HEK293 (cell line): Measurements from ENCODE around the gene GALNT2.
A peak's percentile ranks its signal among the peaks of the same experiment; 100 is the strongest.

Experiments
- CTCF ChIA-PET: fragments of 350-600 bp; formaldehyde crosslinking; extraction: SDS; loops from one replicate; lab custom pipeline; 2021; ENCODE audit warnings: antibody characterized with exemption; lab: Yijun Ruan, JAX
- POLR2A ChIA-PET: fragments of 300-600 bp; formaldehyde crosslinking; extraction: SDS; loops from one replicate; lab custom pipeline; 2020; ENCODE audit warnings: antibody characterized with exemption, inconsistent platforms; lab: Yijun Ruan, JAX
- H3K27ac ChIP-seq: fragments of 200-500 bp; sonication (Bioruptor generic); 2 replicates; pipeline ENCODE4 v1.5.1; 2014; ENCODE audit warnings: low read depth, low read length, control low read depth, inconsistent platforms; ENCODE audit errors: extremely low read depth
- H3K36me3 ChIP-seq, 2 experiments: fragments of 200-500 bp in 1 of 2; sonication (Bioruptor generic) in 1 of 2; 1 replicate in 1 of 2; 2 replicates in 1 of 2; pipeline ENCODE4 v1.5.1; 2014 to 2017; ENCODE audit warnings: inconsistent platforms in 2 of 2, low read length in 2 of 2; ENCODE audit not compliant: control insufficient read depth in 2 of 2, insufficient read depth in 1 of 2
- H3K4me1 ChIP-seq: fragments of 200-500 bp; sonication (Bioruptor generic); 2 replicates; pipeline ENCODE4 v1.5.1; 2014; ENCODE audit warnings: mild to moderate bottlenecking, low read length, inconsistent platforms; ENCODE audit not compliant: control insufficient read depth, insufficient read depth
- H3K4me3 ChIP-seq: 2 replicates; pipeline ENCODE4 v1.5.1; 2011; ENCODE audit warnings: low read depth, mild to moderate bottlenecking, control low read depth, low read length, moderate library complexity
- H3K9me3 ChIP-seq: fragments of 200-500 bp; sonication (Bioruptor generic); 2 replicates; pipeline ENCODE4 v1.5.1; 2014; ENCODE audit warnings: low read depth, low read length, inconsistent platforms; ENCODE audit not compliant: control insufficient read depth, insufficient read depth
- HOXA7 ChIP-seq: sonication (generic); formaldehyde crosslinking; IDR thresholded peaks from 2 replicates; pipeline ENCODE4 v1.8.1; 2022; ENCODE audit warnings: missing genetic modification reagents, borderline replicate concordance
- KLF7 ChIP-seq: fragments of 450-650 bp; formaldehyde crosslinking; IDR thresholded peaks from 2 replicates; pipeline ENCODE4 v1.5.1; 2016; ENCODE audit warnings: missing biosample characterization, missing genetic modification characterization, borderline replicate concordance
- SP7 ChIP-seq: fragments of 450-650 bp; formaldehyde crosslinking; IDR thresholded peaks from 2 replicates; pipeline ENCODE4 v1.5.1; 2016; ENCODE audit warnings: missing biosample characterization, missing genetic modification characterization
- WT1 ChIP-seq: fragments of 450-650 bp; formaldehyde crosslinking; IDR thresholded peaks from 2 replicates; pipeline ENCODE4 v1.5.1; 2016; ENCODE audit warnings: missing biosample characterization, missing genetic modification characterization
- ZBTB48 ChIP-seq: fragments of 450-650 bp; formaldehyde crosslinking; IDR thresholded peaks from 2 replicates; pipeline ENCODE4 v1.5.1; 2016; ENCODE audit warnings: missing biosample characterization, missing genetic modification characterization
- ZNF132 ChIP-seq: fragments of 450-650 bp; formaldehyde crosslinking; IDR thresholded peaks from 2 replicates; pipeline ENCODE4 v1.5.1; 2017; ENCODE audit warnings: missing biosample characterization, missing genetic modification characterization, borderline replicate concordance
- ZNF184 ChIP-seq: fragments of 450-650 bp; IDR thresholded peaks from 2 replicates; pipeline ENCODE4 v1.5.1; 2018; ENCODE audit warnings: missing biosample characterization, mild to moderate bottlenecking, missing genetic modification characterization
- ZNF221 ChIP-seq: fragments of 450-650 bp; formaldehyde crosslinking; IDR thresholded peaks from 2 replicates; pipeline ENCODE4 v1.5.1; 2017; ENCODE audit warnings: missing biosample characterization, missing genetic modification characterization, borderline replicate concordance
- ZNF24 ChIP-seq: fragments of 450-650 bp; formaldehyde crosslinking; IDR thresholded peaks from 2 replicates; pipeline ENCODE4 v1.5.1; 2016; ENCODE audit warnings: missing biosample characterization, missing genetic modification characterization
- ZNF311 ChIP-seq: fragments of 450-650 bp; formaldehyde crosslinking; IDR thresholded peaks from 2 replicates; pipeline ENCODE4 v1.5.1; 2017; ENCODE audit warnings: missing biosample characterization, missing genetic modification characterization, borderline replicate concordance
- ZNF423 ChIP-seq: fragments of 450-650 bp; formaldehyde crosslinking; IDR thresholded peaks from 2 replicates; pipeline ENCODE4 v1.5.1; 2016; ENCODE audit warnings: missing biosample characterization, missing genetic modification characterization
- ZNF501 ChIP-seq: fragments of 450-650 bp; formaldehyde crosslinking; IDR thresholded peaks from 2 replicates; pipeline ENCODE4 v1.5.1; 2016; ENCODE audit warnings: missing biosample characterization, missing genetic modification characterization
- ZNF571 ChIP-seq: fragments of 450-650 bp; formaldehyde crosslinking; IDR thresholded peaks from 2 replicates; pipeline ENCODE4 v1.5.0; 2017; ENCODE audit warnings: missing biosample characterization, missing genetic modification characterization
- ZNF624 ChIP-seq: fragments of 450-650 bp; formaldehyde crosslinking; IDR thresholded peaks from 2 replicates; pipeline ENCODE4 v1.5.1; 2017; ENCODE audit warnings: missing biosample characterization, missing genetic modification characterization
- ZNF626 ChIP-seq: fragments of 450-650 bp; sonication (Bioruptor Pico); formaldehyde crosslinking; IDR thresholded peaks from 2 replicates; pipeline ENCODE4 v1.5.1; 2018; ENCODE audit warnings: missing biosample characterization, missing genetic modification characterization, inconsistent platforms
- ZNF629 ChIP-seq: fragments of 450-650 bp; formaldehyde crosslinking; IDR thresholded peaks from 2 replicates; pipeline ENCODE4 v1.5.1; 2017; ENCODE audit warnings: missing biosample characterization, missing genetic modification characterization
- TF ChIP-seq, protein P1 (sequence below): fragments of 450-650 bp; formaldehyde crosslinking; IDR thresholded peaks from 2 replicates; pipeline ENCODE4 v1.5.1; 2016; ENCODE audit warnings: missing biosample characterization, missing genetic modification characterization
- TF ChIP-seq, protein P2 (sequence below): fragments of 450-650 bp; formaldehyde crosslinking; IDR thresholded peaks from 2 replicates; pipeline ENCODE4 v1.5.1; 2016; ENCODE audit warnings: missing biosample characterization, missing genetic modification characterization, borderline replicate concordance
- TF ChIP-seq, protein P3 (sequence below): fragments of 450-650 bp; formaldehyde crosslinking; IDR thresholded peaks from 2 replicates; pipeline ENCODE4 v1.5.1; 2016; ENCODE audit warnings: missing biosample characterization, missing genetic modification characterization

The GALNT2 gene

DNA sequence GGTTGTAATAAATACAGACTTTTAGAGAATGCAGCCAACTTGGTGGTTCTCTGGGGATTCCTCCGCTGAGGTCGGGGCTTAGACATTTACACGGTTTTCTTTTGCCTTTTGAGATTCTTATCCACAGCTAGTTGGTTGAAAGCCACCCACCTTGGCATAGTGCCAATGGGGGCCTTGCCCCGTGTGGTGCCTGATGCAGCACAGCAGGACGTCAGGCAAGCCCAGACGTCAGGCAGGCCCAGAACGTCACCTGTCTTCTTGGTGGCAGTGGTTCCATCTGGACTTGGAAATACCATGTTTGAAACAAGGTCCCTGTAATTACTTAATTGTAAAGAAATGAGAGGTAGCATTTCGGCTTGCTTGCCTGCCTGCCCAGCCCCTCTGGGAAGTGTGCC, 78.5 kb downstream of the GALNT2 start (continued):
- TF ChIP-seq ZNF626 (tag by site-specific recombination), result no peak
- 0 out of 2 replicates have a peak, but pooled peaks have one; percentile 71 for TF ChIP-seq ZNF624 (tag by site-specific recombination)
- peak; percentile 66; the same call in 1 of the 2 replicates for TF ChIP-seq ZNF221 (tag by site-specific recombination)
- 0 out of 2 replicates have a peak, but pooled peaks have one; percentile 14 for TF ChIP-seq ZBTB48
- TF ChIP-seq ZNF132 (tag by site-specific recombination), result peak; percentile 81; the same call in 1 of the 2 replicates
- TF ChIP-seq ZNF311 (tag by site-specific recombination), result no peak
- TF ChIP-seq, protein P1, sequence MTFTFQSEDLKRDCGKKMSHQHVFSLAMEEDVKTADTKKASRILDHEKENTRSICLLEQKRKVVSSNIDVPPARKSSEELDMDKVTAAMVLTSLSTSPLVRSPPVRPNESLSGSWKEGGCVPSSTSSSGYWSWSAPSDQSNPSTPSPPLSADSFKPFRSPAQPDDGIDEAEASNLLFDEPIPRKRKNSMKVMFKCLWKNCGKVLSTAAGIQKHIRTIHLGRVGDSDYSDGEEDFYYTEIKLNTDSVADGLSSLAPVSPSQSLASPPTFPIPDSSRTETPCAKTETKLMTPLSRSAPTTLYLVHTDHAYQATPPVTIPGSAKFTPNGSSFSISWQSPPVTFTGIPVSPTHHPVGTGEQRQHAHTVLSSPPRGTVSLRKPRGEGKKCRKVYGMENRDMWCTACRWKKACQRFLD, result no peak
- TF ChIP-seq ZNF629 (tag by site-specific recombination), result peak; percentile 93
- TF ChIP-seq, protein P2, sequence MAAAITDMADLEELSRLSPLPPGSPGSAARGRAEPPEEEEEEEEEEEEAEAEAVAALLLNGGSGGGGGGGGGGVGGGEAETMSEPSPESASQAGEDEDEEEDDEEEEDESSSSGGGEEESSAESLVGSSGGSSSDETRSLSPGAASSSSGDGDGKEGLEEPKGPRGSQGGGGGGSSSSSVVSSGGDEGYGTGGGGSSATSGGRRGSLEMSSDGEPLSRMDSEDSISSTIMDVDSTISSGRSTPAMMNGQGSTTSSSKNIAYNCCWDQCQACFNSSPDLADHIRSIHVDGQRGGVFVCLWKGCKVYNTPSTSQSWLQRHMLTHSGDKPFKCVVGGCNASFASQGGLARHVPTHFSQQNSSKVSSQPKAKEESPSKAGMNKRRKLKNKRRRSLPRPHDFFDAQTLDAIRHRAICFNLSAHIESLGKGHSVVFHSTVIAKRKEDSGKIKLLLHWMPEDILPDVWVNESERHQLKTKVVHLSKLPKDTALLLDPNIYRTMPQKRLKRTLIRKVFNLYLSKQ (tag by site-specific recombination), result no peak
- peak; percentile 93; the same call in 1 of the 2 replicates for TF ChIP-seq ZNF571 (tag by site-specific recombination)
- TF ChIP-seq ZNF423 (tag by site-specific recombination), result peak; percentile 91
- 0 out of 2 replicates have a peak, but pooled peaks have one; percentile 29 for TF ChIP-seq ZNF24 (tag by site-specific recombination)
- no peak for TF ChIP-seq HOXA7 (CRISPR knock-in tag)
- TF ChIP-seq SP7 (tag by site-specific recombination), result peak; percentile 87
- peak; percentile 97 for TF ChIP-seq ZNF184 (tag by site-specific recombination)
- TF ChIP-seq KLF7 (tag by site-specific recombination), result no peak

DNA sequence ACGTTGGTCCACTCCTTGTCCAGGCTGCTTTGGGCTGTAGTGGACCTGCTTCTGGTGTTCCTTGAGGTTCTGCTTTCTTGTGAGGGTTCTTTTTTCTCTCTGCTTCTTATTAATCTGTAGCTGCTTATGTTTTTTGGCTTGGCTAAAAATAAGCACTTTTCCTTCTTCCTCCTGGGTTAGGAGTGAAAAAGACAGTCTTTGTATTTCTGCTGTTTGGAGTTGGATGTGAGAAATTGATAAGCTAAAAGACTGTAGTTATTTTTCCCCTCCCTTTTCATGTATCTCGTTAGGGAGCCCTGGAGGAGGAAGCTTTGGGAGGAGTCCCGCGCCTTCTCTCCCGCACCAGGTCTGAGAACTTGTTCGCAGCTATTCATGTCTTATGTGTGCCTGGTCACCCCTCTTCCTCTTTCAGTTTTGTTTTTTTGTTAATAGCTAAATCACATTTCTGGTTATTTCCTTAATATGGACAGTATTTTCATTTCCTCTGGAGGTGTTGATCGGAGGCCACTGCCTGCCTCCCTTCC, 79.0 kb downstream of the GALNT2 start:
- H3K4me1 ChIP-seq, result peaks cover 12% of the 10 kb centered on the region
- ChIA-PET CTCF (interaction anchor here (0.6 to 2.2 kb wide), 3 partner anchors 14 to 30 kb away, joined by 3 to 9 read pairs (median 3); no protein-coding TSS in a partner anchor), POLR2A (no interaction called here)
- H3K27ac ChIP-seq, result no peak overlapping the region
- no peak overlapping the region for H3K4me3 ChIP-seq
- no peak for TF ChIP-seq ZNF501 (tag by site-specific recombination)
- TF ChIP-seq, protein P3, sequence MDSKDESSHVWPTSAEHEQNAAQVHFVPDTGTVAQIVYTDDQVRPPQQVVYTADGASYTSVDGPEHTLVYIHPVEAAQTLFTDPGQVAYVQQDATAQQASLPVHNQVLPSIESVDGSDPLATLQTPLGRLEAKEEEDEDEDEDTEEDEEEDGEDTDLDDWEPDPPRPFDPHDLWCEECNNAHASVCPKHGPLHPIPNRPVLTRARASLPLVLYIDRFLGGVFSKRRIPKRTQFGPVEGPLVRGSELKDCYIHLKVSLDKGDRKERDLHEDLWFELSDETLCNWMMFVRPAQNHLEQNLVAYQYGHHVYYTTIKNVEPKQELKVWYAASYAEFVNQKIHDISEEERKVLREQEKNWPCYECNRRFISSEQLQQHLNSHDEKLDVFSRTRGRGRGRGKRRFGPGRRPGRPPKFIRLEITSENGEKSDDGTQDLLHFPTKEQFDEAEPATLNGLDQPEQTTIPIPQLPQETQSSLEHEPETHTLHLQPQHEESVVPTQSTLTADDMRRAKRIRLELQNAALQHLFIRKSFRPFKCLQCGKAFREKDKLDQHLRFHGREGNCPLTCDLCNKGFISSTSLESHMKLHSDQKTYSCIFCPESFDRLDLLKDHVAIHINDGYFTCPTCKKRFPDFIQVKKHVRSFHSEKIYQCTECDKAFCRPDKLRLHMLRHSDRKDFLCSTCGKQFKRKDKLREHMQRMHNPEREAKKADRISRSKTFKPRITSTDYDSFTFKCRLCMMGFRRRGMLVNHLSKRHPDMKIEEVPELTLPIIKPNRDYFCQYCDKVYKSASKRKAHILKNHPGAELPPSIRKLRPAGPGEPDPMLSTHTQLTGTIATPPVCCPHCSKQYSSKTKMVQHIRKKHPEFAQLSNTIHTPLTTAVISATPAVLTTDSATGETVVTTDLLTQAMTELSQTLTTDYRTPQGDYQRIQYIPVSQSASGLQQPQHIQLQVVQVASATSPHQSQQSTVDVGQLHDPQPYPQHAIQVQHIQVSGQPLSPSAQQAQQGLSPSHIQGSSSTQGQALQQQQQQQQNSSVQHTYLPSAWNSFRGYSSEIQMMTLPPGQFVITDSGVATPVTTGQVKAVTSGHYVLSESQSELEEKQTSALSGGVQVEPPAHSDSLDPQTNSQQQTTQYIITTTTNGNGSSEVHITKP (tag by site-specific recombination), result peak; percentile 14; the same call in 1 of the 2 replicates
- TF ChIP-seq WT1 (tag by site-specific recombination), result 0 out of 2 replicates have a peak, but pooled peaks have one; percentile 26
- H3K36me3 ChIP-seq, result no peaks in the 10 kb centered on the region
- H3K9me3 ChIP-seq, result no peaks in the 10 kb centered on the region
